GM12865 (cell line): ENCODE measurements around the gene NDUFB8.

Experiments
- DNase-seq: peaks from one replicate; pipeline ENCODE4 v3.0.0; 2010; ENCODE audit warnings: low read depth
- H3K4me3 ChIP-seq: 2 replicates; pipeline ENCODE4 v1.5.1; 2011; ENCODE audit warnings: mild to moderate bottlenecking, low read depth, low read length, control low read depth
- CTCF ChIP-seq: IDR thresholded peaks from 2 replicates; pipeline ENCODE4 v1.5.1; 2011; ENCODE audit warnings: low read length, control low read depth, low read depth, inconsistent platforms; ENCODE audit not compliant: insufficient read depth; ENCODE audit errors: missing control alignments

NDUFB8 gene

GRCh38 chr10:100479037-100479436 lies 50.6 kb downstream of the NDUFB8 start:
- H3K4me3 ChIP-seq, result no peak overlapping the region
- no peak for DNase-seq
- TF ChIP-seq CTCF, result no peak

- no peak overlapping the region for H3K4me3 ChIP-seq
- TF ChIP-seq CTCF, result no peak
- DNase-seq, result no peak
Observed at GRCh38 chr10:100477970-100478369, 51.7 kb downstream of the NDUFB8 start.
